ENCODE data around the gene ENOX1.

DNA sequence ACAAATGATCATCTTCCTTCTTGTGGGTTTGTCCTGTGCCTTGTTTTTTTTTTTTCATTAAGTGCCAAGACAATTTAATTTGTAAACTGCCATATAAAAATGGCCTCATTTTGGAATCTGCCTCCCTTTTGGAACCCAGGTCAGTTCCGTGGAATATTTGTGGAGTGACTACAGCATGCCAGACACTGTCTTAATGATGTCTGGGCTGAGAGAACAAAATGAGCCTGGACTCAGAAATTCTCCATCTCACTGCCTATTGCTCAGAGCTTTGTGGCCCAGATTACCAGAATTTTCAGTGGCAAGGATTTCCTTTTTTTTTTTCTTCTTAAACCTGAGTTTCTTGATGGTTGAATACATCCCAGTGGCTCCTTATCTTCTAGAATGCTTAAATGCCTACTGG is 340.6 kb downstream of the ENOX1 start:
- TF ChIP-seq, protein P1, sequence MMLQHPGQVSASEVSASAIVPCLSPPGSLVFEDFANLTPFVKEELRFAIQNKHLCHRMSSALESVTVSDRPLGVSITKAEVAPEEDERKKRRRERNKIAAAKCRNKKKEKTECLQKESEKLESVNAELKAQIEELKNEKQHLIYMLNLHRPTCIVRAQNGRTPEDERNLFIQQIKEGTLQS (CRISPR knock-in tag; IDR thresholded peaks at IDR 0.05) = no peak
- TF ChIP-seq IKZF4 (CRISPR knock-in tag; IDR thresholded peaks at IDR 0.05; ENCODE audit: borderline replicate concordance, low read depth, not compliant biosample characterization) (no peak), POLR2A (IDR thresholded peaks at IDR 0.05; ENCODE audit: insufficient read depth in 1 of 2, low read depth in 2 of 2, low read length in 2 of 2) (no peak), FOXP1 (IDR thresholded peaks at IDR 0.05) (no peak), FOXP1 (CRISPR knock-in tag; IDR thresholded peaks at IDR 0.05) (no peak), BHLHE40 (IDR thresholded peaks at IDR 0.05; ENCODE audit: low read length) (no peak), ZNF780A (CRISPR knock-in tag; IDR thresholded peaks at IDR 0.05) (no peak), ZFY (CRISPR knock-in tag; IDR thresholded peaks at IDR 0.05) (no peak)
- TF ChIP-seq, protein P2, sequence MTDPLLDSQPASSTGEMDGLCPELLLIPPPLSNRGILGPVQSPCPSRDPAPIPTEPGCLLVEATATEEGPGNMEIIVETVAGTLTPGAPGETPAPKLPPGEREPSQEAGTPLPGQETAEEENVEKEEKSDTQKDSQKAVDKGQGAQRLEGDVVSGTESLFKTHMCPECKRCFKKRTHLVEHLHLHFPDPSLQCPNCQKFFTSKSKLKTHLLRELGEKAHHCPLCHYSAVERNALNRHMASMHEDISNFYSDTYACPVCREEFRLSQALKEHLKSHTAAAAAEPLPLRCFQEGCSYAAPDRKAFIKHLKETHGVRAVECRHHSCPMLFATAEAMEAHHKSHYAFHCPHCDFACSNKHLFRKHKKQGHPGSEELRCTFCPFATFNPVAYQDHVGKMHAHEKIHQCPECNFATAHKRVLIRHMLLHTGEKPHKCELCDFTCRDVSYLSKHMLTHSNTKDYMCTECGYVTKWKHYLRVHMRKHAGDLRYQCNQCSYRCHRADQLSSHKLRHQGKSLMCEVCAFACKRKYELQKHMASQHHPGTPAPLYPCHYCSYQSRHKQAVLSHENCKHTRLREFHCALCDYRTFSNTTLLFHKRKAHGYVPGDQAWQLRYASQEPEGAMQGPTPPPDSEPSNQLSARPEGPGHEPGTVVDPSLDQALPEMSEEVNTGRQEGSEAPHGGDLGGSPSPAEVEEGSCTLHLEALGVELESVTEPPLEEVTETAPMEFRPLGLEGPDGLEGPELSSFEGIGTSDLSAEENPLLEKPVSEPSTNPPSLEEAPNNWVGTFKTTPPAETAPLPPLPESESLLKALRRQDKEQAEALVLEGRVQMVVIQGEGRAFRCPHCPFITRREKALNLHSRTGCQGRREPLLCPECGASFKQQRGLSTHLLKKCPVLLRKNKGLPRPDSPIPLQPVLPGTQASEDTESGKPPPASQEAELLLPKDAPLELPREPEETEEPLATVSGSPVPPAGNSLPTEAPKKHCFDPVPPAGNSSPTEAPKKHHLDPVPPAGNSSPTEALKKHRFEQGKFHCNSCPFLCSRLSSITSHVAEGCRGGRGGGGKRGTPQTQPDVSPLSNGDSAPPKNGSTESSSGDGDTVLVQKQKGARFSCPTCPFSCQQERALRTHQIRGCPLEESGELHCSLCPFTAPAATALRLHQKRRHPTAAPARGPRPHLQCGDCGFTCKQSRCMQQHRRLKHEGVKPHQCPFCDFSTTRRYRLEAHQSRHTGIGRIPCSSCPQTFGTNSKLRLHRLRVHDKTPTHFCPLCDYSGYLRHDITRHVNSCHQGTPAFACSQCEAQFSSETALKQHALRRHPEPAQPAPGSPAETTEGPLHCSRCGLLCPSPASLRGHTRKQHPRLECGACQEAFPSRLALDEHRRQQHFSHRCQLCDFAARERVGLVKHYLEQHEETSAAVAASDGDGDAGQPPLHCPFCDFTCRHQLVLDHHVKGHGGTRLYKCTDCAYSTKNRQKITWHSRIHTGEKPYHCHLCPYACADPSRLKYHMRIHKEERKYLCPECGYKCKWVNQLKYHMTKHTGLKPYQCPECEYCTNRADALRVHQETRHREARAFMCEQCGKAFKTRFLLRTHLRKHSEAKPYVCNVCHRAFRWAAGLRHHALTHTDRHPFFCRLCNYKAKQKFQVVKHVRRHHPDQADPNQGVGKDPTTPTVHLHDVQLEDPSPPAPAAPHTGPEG (CRISPR knock-in tag; IDR thresholded peaks at IDR 0.05) = no peak

Measured in HepG2 (cell line).